NOMO-1 (cell line): ENCODE results near the gene RASAL3.

ENCODE experiments used
- DNase-seq, 2 experiments: peaks; one replicate each; lab custom pipeline; 2025; ENCODE audit not compliant: unreplicated experiment in 2 of 2; lab: John Stamatoyannopoulos, UW

Gene RASAL3

GRCh38 chr19:15449620-15450527 lies 14.5 kb downstream of the RASAL3 start, which contains the start of gene WIZ:
WIZ (minus strand) TSS chr19:15449956; CDS start chr19:15448307, 1,649 bp downstream.
- peak; percentile 39 to 54 for DNase-seq

- no peak for DNase-seq
Measured at GRCh38 chr19:15448778-15449619, 15.3 kb downstream of the RASAL3 start.

- no peak for DNase-seq
Measured at GRCh38 chr19:15448044-15448777, 16.1 kb downstream of the RASAL3 start.

GRCh38 chr19:15447057-15447456 lies 17.3 kb downstream of the RASAL3 start:
- DNase-seq = no peak

GRCh38 chr19:15445807-15446376 lies 18.5 kb downstream of the RASAL3 start:
- DNase-seq = no peak

- DNase-seq = no peak
Measured at GRCh38 chr19:15445227-15445605, 19.1 kb downstream of the RASAL3 start.

- DNase-seq = no peak
Measured at GRCh38 chr19:15444505-15445226, 19.7 kb downstream of the RASAL3 start.

- no peak for DNase-seq
Measured at GRCh38 chr19:15443838-15444237, 20.5 kb downstream of the RASAL3 start.

- no peak for DNase-seq
Measured at GRCh38 chr19:15443325-15443724, 21.0 kb downstream of the RASAL3 start.

GRCh38 chr19:15442142-15442920 lies 22.0 kb downstream of the RASAL3 start:
- no peak for DNase-seq

GRCh38 chr19:15441317-15441716 lies 23.0 kb downstream of the RASAL3 start:
- no peak for DNase-seq

- no peak for DNase-seq
Measured at GRCh38 chr19:15439821-15440641, 24.3 kb downstream of the RASAL3 start.

- no peak for DNase-seq
Measured at GRCh38 chr19:15439078-15439799, 25.1 kb downstream of the RASAL3 start.

- DNase-seq = no peak
Measured at GRCh38 chr19:15438577-15438976, 25.8 kb downstream of the RASAL3 start.

GRCh38 chr19:15438124-15438496 lies 26.2 kb downstream of the RASAL3 start:
- no peak for DNase-seq

- no peak for DNase-seq
Measured at GRCh38 chr19:15437355-15438123, 26.8 kb downstream of the RASAL3 start.

- DNase-seq = no peak
Measured at GRCh38 chr19:15436826-15437110, 27.6 kb downstream of the RASAL3 start.
